HG02973 (cell line): ENCODE measurements around the gene MTA2.
"Not testable (repeated sequence)": the region's sequence is repeated elsewhere in the genome, so short reads cannot be mapped to it uniquely, and the experiment has no call there.

ENCODE experiments used
- ATAC-seq: cut with Tn5 transposase; IDR thresholded peaks from one replicate; pipeline ENCODE4 v1.9.1; 2021; ENCODE audit warnings: moderate library complexity; ENCODE audit not compliant: unreplicated experiment

MTA2 gene

DNA sequence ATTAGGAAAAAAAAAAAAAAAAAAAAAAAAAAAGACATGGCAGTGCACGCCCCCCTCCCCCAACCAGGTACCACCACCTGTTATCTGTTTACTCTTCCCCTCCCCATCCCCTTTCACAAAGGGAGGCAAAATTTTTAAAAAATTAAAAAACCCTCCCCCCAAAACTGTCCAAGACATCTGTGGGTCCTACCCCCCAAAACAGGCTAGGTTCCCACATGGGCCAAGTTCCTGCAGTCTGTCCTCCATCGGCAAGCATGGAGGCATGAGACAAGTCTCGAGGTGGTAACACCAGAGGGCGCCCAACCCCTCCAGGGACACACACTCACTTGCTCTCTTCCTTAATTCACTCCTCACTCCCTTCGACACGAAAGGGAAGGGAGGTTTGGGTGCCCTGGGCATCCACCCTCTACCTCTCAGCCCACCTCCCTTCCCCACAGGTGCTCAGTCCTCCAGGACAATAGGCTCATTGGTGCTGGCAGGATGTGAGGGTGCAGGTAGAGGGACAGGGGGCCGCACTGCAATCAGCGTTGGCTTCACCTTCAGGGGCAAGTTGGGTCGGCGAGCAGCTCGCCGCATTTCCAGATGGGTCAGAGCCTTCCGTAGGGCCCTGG, 8.1 kb downstream of the MTA2 start:
- ATAC-seq = no peak

DNA sequence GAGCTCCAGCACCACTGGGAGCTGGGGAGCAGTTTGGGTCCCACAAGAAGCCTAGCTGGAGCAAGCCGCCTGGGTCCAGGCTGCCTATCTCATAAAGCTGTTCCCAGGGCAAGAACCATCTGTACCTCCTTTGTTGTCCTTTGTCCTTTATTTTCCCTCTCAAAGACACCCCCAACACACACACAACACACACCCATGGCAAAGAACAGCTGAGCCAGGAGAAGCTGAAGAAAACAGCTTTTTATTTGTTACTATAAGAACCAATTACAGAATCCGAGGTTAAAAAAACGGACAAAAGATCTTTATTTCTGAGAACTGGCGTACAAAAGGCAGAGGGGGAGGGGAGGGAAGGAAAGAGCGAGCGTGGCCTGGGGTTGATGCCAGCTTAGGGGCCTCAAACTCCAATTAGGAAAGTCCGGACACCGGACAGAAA, 8.7 kb downstream of the MTA2 start:
- no peak for ATAC-seq

DNA sequence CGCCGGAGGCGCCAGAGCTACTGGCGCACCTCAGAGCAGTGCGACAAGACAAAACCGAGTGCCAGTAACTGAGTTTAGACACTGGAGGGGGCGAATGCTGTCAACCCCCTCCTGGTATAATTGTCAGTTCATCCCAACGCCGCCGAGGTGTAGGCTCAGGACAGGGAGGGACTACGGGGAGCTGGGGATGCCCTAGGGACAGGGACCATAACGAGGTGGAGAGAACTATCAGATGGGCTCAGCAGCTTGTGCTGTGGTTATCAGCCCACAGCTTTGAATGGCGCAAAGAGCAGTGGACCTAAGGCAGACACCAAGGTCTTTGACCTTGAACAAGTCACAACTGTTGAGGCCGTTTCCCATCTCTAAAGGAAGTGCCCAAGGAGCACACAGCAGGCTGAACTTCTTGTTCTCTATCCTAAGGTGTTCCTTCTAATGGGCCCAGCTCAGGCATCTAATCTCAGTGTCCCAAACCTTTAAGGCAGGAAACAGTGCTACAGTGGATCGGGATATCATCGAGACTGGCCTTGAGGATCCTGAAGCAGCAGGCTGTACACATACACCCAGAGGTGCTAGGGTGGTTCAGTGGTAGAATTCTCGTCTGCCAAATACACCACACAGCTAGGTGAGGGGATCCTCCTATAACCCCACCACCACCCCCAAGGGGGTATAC, 9.4 kb downstream of the MTA2 start:
- peak; percentile 1 for ATAC-seq

DNA sequence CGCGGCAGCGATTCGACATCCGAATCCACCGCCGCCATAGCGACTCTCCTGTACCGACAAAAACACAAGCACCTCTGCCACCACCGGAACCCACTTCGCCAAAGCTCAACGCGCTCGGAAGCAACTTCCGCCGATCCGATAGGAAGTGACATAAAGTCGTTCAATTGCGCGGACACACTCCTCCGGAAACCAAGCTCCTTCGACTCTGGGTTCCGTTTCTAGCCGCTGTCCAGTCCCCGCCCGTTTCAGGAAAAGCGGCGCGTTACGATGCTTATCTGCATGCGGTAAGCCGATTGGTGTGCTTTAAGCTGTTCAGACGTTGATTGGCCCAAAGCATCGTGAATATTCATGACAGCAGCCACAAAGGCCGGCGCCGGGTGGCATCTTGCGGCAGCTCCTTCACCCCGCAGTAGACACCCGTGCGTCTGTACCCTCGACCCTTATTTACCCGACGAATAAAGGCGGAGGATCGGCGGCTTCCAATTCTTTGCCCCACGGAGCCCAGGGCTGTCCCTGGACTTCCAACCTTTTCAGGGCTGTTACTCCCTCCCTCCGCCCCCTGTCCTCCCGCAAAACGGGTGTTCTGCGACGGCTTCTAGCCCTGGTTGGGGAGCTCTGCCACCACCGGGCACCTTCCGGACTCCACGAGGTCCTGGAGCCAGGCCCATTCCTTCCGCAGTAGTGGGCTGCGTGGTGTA, 10.1 kb downstream of the MTA2 start, which contains the start of gene TUT1:
TSS of gene TUT1 (minus strand) at position 76 of the 698 bp plus-strand sequence. CDS start at position 38, 38 bp downstream.
- peak; percentile 73 for ATAC-seq

- ATAC-seq = no peak
Observed at GRCh38 chr11:62588966-62589637, 12.6 kb downstream of the MTA2 start.

DNA sequence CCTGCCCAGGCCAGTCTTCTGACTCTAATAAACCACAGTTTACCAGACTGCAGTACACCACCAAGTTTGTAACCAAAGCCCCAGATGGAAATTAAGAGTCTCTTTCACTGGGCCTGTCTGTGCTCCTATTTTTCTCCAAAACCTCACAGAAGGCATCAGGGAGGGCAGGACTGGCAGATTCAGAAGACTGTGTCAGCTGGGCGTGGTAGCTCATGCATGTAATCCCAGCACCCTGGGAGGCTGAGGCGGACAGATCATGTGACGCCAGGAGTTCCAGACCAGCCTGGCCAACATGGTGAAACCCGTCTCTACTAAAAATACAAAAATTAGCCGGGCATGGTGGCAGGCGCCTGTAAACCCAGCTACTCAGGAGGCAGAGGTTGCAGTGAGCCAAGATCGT, 16.3 kb downstream of the MTA2 start:
- ATAC-seq = not testable (repeated sequence)

GRCh38 chr11:62581735-62582134, 19.9 kb downstream of the MTA2 start:
- ATAC-seq = not testable (repeated sequence)

DNA sequence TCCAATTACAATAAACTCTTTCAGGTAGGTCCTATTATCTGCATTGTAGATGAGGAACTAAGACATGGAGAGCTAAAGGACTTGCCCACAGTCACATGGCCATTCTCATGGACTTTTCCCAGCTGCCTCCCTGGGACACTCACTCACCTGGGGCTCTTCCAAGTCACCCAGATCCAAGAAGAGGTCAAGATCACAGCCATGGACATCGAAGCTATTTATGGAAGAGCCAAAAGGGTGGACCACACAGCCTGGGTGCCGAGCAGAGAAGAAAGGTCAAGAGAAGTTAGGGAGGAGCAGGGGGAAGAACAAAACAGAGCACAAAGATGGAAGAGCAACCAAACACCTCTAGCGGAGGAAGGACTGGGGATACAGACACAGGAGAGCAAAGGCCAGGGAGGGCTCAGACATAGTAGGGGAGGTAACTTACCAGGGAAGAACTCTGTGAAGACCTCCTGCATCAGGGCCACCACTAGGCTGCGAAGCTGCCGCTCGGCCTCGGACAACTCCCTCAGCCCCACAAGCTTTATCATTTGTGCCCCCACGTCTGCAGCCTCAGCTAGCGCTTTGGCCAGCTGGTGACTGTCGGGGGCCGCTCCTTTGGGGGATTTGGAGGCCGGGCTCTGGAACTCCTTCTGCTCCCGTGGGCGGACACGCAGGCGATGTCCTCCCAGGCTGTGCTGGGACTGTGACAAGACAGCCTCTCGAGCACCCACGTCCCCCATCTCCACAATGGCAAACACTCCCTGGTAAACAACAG, 20.5 kb downstream of the MTA2 start:
- no peak for ATAC-seq

GRCh38 chr11:62579252-62579651, 22.4 kb downstream of the MTA2 start:
- no peak for ATAC-seq

GRCh38 chr11:62578541-62578940, 23.1 kb downstream of the MTA2 start:
- no peak for ATAC-seq

DNA sequence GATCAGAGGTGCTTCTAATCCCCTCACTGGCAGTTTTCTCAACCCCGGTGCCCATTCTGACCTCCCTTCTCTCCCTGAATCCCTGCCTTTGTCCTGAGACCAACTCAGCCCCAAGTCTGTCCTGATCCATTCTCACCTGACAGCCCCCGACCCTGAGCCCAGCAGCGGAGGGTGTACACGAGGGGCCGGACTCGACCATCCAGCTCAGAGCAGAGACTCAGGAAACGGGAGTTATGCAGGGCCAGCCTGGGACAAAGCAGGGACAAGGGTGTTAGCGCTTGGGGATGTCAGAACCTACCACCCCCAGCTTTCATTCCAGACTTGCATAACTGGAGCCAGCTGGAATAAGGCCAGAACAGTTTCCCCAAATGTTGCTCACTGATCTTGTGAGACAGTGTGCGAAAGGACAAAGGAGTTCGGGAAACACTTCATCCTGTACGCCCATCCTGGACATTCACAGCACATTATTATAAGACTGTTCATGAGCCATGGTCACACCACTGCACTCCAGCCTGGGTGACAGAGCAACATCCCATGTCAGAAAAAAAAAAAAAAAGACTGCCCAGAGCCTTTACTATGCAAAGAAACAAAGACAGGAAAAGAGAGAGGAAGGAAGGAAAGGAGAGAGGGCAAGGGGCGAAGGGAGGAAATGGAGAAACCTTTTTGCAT, 24.5 kb downstream of the MTA2 start:
- ATAC-seq = no peak

GRCh38 chr11:62575837-62576236, 25.8 kb downstream of the MTA2 start:
- ATAC-seq = no peak

DNA sequence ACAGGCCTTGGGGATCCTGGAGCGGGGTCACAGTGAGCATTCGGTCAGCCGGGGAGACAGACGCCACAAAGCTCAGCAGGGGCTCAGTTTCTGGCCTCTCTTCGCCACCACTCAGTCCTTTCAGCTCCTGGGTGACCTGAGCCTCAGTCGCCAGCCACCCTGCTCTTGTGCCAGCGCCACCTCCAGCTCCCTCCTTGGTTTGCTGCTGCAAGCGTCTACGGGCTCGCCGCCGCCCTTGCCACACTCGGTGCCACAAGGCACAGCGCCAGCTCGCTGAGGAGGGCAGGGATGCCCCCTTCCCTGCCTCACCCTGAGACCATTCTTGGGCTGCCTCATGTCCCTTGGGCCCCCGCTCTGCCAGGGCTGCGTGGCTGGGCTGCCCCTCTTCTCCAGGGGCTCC, 26.5 kb downstream of the MTA2 start:
- ATAC-seq = no peak

DNA sequence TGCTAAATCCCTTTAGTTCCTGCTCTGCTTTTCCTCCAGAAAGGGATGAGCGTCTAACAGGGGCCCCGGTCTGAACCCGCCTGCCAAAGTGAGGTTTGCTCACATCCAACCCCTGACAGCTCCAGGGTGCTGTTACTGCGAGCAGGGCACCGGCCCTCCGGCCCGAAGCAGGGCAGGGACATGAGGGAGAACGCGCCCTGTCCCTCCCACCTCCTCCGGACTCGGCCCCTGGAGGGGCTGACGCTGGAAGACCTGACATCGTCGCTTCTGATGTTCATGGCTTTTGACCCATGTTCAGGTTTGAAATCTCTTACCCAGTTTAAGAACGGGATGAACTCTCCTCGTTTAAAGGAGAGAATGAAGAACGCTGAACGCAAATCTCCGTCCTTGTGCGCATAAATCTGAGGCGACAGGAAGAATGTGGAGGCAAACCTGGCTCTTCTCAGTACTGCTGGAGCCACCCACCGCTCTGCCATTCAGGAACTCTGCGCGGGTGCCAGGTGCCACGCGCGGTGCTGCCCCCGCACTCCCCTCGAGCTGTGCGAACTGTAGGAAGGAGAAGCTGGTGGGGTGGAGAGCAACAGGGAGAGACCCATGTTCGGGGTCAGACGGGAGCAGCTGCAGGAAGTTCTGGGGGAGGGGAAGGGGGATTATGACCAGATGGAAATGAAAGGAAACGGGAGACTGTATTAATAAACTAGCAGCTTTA, 27.1 kb downstream of the MTA2 start:
- ATAC-seq = peak; percentile 7

- ATAC-seq = peak; percentile 76
Observed at GRCh38 chr11:62573592-62574362, 27.9 kb downstream of the MTA2 start, which contains the start of gene EEF1G. Gene EEF1G, minus strand, starts transcription at chr11:62573891. Its CDS starts 49 bp downstream, at chr11:62573842.

- ATAC-seq = no peak
Observed at GRCh38 chr11:62573006-62573591, 28.6 kb downstream of the MTA2 start.

DNA sequence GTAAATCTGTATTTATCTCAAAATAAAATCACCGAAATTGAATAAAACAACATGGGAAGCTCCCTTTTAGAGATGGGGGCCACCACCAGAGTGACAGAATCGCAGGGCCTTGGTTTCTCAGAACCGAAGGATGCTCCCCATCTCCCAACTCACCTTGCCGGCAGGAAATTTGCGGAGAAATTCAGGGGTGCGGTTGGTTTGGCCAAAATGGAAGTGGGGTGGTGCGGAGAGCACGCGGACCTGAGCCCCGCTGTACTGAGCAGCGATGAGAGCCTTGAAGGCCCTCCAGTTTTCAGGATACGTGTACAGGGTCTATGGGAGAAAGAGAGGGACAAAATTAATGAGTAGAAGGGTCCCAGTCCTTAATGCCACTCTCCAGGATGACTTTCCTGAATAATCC, 29.2 kb downstream of the MTA2 start:
- no peak for ATAC-seq

DNA sequence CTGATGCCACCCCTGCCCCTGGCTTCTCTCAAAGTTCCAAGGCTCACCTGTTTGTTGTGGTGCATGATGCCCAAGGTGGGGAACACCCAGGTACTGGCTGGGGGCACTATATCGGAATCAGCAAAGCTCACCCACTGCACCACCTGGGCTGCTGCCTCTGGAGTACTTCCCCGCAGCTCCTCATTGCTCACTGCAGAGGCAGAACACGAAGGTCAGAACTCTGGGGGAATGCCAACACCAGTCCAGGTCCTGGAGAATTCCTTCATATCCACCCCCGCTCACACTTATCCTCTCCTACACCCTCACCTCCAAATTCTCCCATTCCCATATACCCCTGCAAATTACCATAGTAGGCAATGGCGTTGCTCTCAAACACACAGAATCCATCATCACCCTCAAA, 30.2 kb downstream of the MTA2 start:
- not testable (repeated sequence) for ATAC-seq
